Measurements from ENCODE around the gene DNM2.

- TF ChIP-seq, protein P1, sequence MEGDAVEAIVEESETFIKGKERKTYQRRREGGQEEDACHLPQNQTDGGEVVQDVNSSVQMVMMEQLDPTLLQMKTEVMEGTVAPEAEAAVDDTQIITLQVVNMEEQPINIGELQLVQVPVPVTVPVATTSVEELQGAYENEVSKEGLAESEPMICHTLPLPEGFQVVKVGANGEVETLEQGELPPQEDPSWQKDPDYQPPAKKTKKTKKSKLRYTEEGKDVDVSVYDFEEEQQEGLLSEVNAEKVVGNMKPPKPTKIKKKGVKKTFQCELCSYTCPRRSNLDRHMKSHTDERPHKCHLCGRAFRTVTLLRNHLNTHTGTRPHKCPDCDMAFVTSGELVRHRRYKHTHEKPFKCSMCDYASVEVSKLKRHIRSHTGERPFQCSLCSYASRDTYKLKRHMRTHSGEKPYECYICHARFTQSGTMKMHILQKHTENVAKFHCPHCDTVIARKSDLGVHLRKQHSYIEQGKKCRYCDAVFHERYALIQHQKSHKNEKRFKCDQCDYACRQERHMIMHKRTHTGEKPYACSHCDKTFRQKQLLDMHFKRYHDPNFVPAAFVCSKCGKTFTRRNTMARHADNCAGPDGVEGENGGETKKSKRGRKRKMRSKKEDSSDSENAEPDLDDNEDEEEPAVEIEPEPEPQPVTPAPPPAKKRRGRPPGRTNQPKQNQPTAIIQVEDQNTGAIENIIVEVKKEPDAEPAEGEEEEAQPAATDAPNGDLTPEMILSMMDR (IDR thresholded peaks at IDR 0.05; ENCODE audit: low read depth, low read length) = no peak
- no peak for TF ChIP-seq EZH2phosphoT487 (IDR thresholded peaks at IDR 0.05; ENCODE audit: low read depth)
Measured at GRCh38 chr19:10782795-10783194, 64.9 kb downstream of the DNM2 start.

Data from OCI-LY3 (cell line).